ENCODE results near the gene PIRT.

PIRT gene

DNA sequence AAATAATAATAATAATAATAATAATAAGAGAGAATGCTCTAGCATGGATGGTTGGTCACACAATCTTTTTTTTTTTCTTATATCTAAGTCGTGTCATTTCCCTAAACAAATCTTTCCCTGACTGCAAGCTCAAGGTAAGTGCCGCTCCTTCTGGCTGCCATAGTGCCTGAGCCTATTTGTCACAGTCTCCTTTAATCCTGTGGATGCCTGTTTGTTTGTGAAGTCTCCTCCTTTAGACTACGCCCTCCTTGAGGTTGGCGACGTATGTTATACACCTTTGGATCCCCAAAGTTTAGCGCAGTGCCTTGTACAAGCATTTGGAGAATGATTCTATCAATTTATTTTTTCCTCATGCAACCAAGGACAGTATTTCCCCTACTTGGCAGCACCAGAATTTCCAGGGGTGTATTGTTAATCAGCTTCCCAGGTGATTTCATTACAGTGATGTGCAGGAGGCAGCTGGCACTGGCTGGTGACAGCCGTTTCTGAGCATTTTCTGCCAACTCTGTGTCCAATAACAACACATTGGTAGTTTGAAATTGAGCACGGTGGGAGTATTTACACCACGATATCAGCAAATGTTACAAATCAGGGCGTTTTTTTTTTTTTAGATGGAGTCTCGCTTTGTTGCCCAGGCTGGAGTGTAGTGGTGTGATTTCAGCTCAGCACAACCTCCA lies 60.6 kb downstream of the PIRT start (continued):
- TF ChIP-seq, protein P1, sequence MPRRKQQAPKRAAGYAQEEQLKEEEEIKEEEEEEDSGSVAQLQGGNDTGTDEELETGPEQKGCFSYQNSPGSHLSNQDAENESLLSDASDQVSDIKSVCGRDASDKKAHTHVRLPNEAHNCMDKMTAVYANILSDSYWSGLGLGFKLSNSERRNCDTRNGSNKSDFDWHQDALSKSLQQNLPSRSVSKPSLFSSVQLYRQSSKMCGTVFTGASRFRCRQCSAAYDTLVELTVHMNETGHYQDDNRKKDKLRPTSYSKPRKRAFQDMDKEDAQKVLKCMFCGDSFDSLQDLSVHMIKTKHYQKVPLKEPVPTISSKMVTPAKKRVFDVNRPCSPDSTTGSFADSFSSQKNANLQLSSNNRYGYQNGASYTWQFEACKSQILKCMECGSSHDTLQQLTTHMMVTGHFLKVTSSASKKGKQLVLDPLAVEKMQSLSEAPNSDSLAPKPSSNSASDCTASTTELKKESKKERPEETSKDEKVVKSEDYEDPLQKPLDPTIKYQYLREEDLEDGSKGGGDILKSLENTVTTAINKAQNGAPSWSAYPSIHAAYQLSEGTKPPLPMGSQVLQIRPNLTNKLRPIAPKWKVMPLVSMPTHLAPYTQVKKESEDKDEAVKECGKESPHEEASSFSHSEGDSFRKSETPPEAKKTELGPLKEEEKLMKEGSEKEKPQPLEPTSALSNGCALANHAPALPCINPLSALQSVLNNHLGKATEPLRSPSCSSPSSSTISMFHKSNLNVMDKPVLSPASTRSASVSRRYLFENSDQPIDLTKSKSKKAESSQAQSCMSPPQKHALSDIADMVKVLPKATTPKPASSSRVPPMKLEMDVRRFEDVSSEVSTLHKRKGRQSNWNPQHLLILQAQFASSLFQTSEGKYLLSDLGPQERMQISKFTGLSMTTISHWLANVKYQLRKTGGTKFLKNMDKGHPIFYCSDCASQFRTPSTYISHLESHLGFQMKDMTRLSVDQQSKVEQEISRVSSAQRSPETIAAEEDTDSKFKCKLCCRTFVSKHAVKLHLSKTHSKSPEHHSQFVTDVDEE (CRISPR knock-in tag; IDR thresholded peaks at IDR 0.05), result no peak
- TF ChIP-seq ZNF70 (CRISPR knock-in tag; IDR thresholded peaks at IDR 0.05), result no peak
- no peak for TF ChIP-seq ISL1 (CRISPR knock-in tag; IDR thresholded peaks at IDR 0.05)
- TF ChIP-seq, protein P2, sequence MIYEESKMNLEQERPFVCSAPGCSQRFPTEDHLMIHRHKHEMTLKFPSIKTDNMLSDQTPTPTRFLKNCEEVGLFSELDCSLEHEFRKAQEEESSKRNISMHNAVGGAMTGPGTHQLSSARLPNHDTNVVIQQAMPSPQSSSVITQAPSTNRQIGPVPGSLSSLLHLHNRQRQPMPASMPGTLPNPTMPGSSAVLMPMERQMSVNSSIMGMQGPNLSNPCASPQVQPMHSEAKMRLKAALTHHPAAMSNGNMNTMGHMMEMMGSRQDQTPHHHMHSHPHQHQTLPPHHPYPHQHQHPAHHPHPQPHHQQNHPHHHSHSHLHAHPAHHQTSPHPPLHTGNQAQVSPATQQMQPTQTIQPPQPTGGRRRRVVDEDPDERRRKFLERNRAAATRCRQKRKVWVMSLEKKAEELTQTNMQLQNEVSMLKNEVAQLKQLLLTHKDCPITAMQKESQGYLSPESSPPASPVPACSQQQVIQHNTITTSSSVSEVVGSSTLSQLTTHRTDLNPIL (CRISPR knock-in tag; IDR thresholded peaks at IDR 0.05; ENCODE audit: low read depth), result no peak
- no peak for TF ChIP-seq ZNF8 (CRISPR knock-in tag; IDR thresholded peaks at IDR 0.05)
- TF ChIP-seq ZFP3 (CRISPR knock-in tag; IDR thresholded peaks at IDR 0.05), result no peak

DNA sequence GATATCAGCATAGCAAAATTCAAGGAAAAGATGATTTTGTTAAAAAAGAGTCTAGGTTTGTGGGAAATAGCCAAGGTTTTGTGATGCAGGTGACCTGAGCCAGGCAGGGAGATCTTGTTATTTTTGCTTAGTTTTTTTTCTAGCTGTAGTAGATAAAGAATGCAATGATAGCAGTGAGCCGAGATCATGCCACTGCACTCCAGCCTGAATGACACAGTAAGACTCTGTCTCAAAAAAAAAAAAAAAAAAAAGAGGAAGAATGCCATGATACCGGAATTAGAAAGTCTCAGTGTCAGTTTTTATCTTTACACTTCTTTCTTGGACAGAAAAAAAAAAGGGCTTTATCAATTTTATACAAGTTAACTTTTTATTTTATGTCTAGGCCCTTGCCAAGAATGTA lies 61.5 kb downstream of the PIRT start:
- TF ChIP-seq, protein P2 (CRISPR knock-in tag; IDR thresholded peaks at IDR 0.05; ENCODE audit: low read depth), result no peak
- TF ChIP-seq ZFP3 (CRISPR knock-in tag; IDR thresholded peaks at IDR 0.05), result no peak
- TF ChIP-seq, protein P1 (CRISPR knock-in tag; IDR thresholded peaks at IDR 0.05), result no peak
- no peak for TF ChIP-seq ZNF565 (CRISPR knock-in tag; conservative IDR thresholded peaks at IDR 0.05; ENCODE audit: low read depth)
- no peak for TF ChIP-seq TCF4 (CRISPR knock-in tag; IDR thresholded peaks at IDR 0.05; ENCODE audit: borderline replicate concordance)
- no peak for ATAC-seq

DNA sequence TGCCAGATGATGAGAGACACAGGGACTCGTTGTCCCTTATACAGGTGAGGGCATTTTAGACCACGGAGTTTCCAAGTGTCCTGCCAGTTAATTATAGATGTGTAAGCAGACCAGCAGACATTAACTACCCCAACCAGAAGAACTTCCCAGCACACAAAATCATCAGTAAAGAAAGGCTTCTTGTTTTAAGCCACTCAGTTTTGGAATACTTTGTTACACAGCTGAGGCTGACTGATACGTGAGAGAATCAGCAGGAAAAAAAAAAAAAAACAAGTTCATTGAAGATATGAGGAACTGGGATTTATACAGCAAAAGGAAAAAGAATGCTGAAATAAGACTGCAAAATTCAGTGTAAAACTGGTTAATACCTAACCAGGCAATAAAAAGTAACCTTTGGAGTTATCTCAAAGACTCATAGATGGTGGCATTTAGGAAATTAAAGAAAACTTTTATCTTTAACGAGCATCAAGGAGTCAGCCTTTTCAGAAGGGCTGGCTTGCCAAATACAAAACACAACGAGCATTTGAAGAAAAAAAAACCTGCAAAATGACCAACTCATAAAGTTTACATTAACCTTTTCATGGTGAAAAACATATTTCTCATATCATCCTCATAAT lies 62.0 kb downstream of the PIRT start:
- no peak for ATAC-seq
- TF ChIP-seq TCF4 (CRISPR knock-in tag; IDR thresholded peaks at IDR 0.05; ENCODE audit: borderline replicate concordance), result no peak

DNA sequence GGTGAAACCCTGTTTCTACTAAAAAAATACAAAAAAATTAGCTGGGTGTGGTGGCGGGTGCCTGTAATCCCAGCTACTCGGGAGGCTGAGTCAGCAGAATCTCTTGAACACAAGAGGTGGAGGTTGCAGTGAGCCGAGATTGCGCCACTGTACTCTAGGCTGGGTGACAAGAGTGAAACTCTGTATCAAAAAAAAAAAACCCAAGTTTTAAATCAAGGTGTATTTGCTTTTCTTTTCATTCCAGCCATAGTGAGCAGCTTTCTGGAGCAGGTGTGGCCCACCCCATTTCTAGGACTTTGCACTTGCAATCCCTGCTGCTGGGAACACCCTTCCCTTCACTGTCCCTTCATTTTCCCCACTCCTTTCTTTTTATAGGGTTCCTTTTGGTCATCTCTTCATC lies 62.8 kb downstream of the PIRT start:
- no peak for ATAC-seq
- TF ChIP-seq TCF4 (CRISPR knock-in tag; IDR thresholded peaks at IDR 0.05; ENCODE audit: borderline replicate concordance) (no peak), RARB (CRISPR knock-in tag; IDR thresholded peaks at IDR 0.05) (no peak), SNAI2 (CRISPR knock-in tag; IDR thresholded peaks at IDR 0.05) (no peak), ZFP30 (CRISPR knock-in tag; IDR thresholded peaks at IDR 0.05) (no peak), TOX (CRISPR knock-in tag; IDR thresholded peaks at IDR 0.05; ENCODE audit: borderline replicate concordance) (no peak), ZNF8 (CRISPR knock-in tag; IDR thresholded peaks at IDR 0.05) (no peak)

DNA sequence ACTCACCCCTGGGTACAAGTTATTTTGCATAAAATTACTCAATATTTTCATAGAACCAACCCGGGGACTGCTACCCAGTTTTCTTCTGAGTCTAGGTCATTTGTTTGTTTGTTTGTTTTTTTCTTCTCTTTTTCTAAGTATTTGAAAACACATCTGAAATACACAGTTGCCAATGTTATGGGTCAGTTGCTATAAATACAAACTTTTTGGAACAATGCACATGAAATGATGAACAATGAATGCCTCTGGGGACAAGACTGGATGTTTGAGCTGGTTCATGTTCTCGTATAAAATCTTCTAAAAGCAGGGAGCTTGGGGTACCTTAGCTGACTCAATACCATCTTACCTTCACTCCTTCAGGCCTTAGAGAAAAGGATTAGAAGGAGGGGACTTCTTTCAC lies 64.5 kb downstream of the PIRT start:
- ATAC-seq, result no peak
- TF ChIP-seq TCF4 (CRISPR knock-in tag; IDR thresholded peaks at IDR 0.05; ENCODE audit: borderline replicate concordance), result no peak
- TF ChIP-seq ZFP3 (CRISPR knock-in tag; IDR thresholded peaks at IDR 0.05), result no peak
- no peak for TF ChIP-seq ZFP30 (CRISPR knock-in tag; IDR thresholded peaks at IDR 0.05)
- TF ChIP-seq, protein P1 (CRISPR knock-in tag; IDR thresholded peaks at IDR 0.05), result no peak
- no peak for TF ChIP-seq OSR1 (CRISPR knock-in tag; IDR thresholded peaks at IDR 0.05)
- TF ChIP-seq, protein P3, sequence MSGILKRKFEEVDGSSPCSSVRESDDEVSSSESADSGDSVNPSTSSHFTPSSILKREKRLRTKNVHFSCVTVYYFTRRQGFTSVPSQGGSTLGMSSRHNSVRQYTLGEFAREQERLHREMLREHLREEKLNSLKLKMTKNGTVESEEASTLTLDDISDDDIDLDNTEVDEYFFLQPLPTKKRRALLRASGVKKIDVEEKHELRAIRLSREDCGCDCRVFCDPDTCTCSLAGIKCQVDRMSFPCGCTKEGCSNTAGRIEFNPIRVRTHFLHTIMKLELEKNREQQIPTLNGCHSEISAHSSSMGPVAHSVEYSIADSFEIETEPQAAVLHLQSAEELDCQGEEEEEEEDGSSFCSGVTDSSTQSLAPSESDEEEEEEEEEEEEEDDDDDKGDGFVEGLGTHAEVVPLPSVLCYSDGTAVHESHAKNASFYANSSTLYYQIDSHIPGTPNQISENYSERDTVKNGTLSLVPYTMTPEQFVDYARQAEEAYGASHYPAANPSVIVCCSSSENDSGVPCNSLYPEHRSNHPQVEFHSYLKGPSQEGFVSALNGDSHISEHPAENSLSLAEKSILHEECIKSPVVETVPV (CRISPR knock-in tag; IDR thresholded peaks at IDR 0.05), result no peak
